SJSA1 (cell line): ENCODE data around the gene PRR30. TPM values are rescaled to one million over a fixed set of nuclear protein-coding genes. Genes with fewer than 3 reads are reported as not detected.

Experiments used
- DNase-seq, 2 experiments: peaks; one replicate each; pipeline ENCODE4 v3.0.0-alpha.2; 2015 to 2020; ENCODE audit warnings: low spot score in 2 of 2, low read depth in 1 of 2
- H3K27ac ChIP-seq: fragments of 250-450 bp; sonication (Bioruptor Pico); 2 replicates; pipeline ENCODE4 v1.5.1; 2020; ENCODE audit warnings: mild to moderate bottlenecking, moderate library complexity
- H3K27me3 ChIP-seq: fragments of 250-450 bp; sonication (Bioruptor Pico); replicated peaks from 2 replicates; pipeline ENCODE4 v1.5.1; 2020; ENCODE audit warnings: mild to moderate bottlenecking, moderate library complexity
- H3K36me3 ChIP-seq: fragments of 250-450 bp; sonication (Bioruptor Pico); 2 replicates; pipeline ENCODE4 v1.5.1; 2020; ENCODE audit warnings: mild to moderate bottlenecking
- H3K4me1 ChIP-seq: fragments of 250-450 bp; sonication (Bioruptor Pico); replicated peaks from 2 replicates; pipeline ENCODE4 v1.6.1; 2021; ENCODE audit warnings: mild to moderate bottlenecking
- H3K4me3 ChIP-seq: fragments of 250-450 bp; sonication (Bioruptor Pico); 2 replicates; pipeline ENCODE4 v1.5.1; 2020; ENCODE audit warnings: mild to moderate bottlenecking
- H3K9me3 ChIP-seq: fragments of 250-450 bp; sonication (Bioruptor Pico); replicated peaks from 2 replicates; pipeline ENCODE4 v1.5.1; 2020; ENCODE audit warnings: mild to moderate bottlenecking
- total RNA-seq: library from RNA; depleted of rRNA; stranded (reverse); fragments of >200 nt; shearing (Covaris generic); gene quantifications from 2 replicates; pipeline ENCODE4 v1.2.3, GENCODE V29; 2014

The PRR30 gene
- total RNA-seq, 1 experiment from 2014 or later: not detected

- H3K9me3 ChIP-seq: no peaks in the 10 kb centered on the region
- no peak within 1 kb of the TSS for H3K4me3 ChIP-seq
- H3K36me3 ChIP-seq: no peaks in the 10 kb centered on the region
- no peak for DNase-seq
- no peak within 1 kb of the TSS for H3K27ac ChIP-seq
- no peaks in the 10 kb centered on the region for H3K27me3 ChIP-seq
- no peaks in the 10 kb centered on the region for H3K4me1 ChIP-seq
Measured at GRCh38 chr2:27148801-27149439, 9.7 kb upstream of the PRR30 start, which contains the start of gene TCF23. TCF23 (plus strand) TSS chr2:27149004; CDS start chr2:27149134, 130 bp downstream.

- Histone ChIP-seq H3K27me3 (no peaks in the 10 kb centered on the region), H3K9me3 (no peaks in the 10 kb centered on the region), H3K4me1 (no peaks in the 10 kb centered on the region), H3K36me3 (no peaks in the 10 kb centered on the region), H3K4me3 (no peak overlapping the region), H3K27ac (no peak overlapping the region)
- no peak for DNase-seq
Measured at GRCh38 chr2:27147935-27148334, 8.7 kb upstream of the PRR30 start.

GRCh38 chr2:27145682-27146081, 6.5 kb upstream of the PRR30 start:
- H3K4me3 ChIP-seq: no peak overlapping the region
- DNase-seq: no peak
- H3K36me3 ChIP-seq: no peaks in the 10 kb centered on the region
- H3K27ac ChIP-seq: no peak overlapping the region
- 0 out of 2 replicates have a peak, but pooled peaks cover 2% of the 10 kb centered on the region for H3K9me3 ChIP-seq
- H3K27me3 ChIP-seq: no peaks in the 10 kb centered on the region
- H3K4me1 ChIP-seq: no peaks in the 10 kb centered on the region

GRCh38 chr2:27143285-27143684, 4.1 kb upstream of the PRR30 start:
- Histone ChIP-seq H3K27ac (no peak overlapping the region), H3K4me1 (no peaks in the 10 kb centered on the region), H3K36me3 (no peaks in the 10 kb centered on the region), H3K4me3 (no peak overlapping the region), H3K9me3 (0 out of 2 replicates have a peak, but pooled peaks cover 2% of the 10 kb centered on the region), H3K27me3 (no peaks in the 10 kb centered on the region)
- no peak for DNase-seq

- no peak for DNase-seq
- peaks cover 9% of the 10 kb centered on the region for H3K4me1 ChIP-seq
- H3K36me3 ChIP-seq: peaks cover 8% of the 10 kb centered on the region
- no peaks in the 10 kb centered on the region for H3K27me3 ChIP-seq
- 0 out of 2 replicates have a peak, but pooled peaks cover 2% of the 10 kb centered on the region for H3K9me3 ChIP-seq
- H3K27ac ChIP-seq: no peak overlapping the region
- no peak overlapping the region for H3K4me3 ChIP-seq
Measured at GRCh38 chr2:27138111-27138510, 1.1 kb downstream of the PRR30 start.

- H3K27ac ChIP-seq: no peak overlapping the region
- no peak for DNase-seq
Measured at GRCh38 chr2:27137322-27137935, 1.8 kb downstream of the PRR30 start.

GRCh38 chr2:27136751-27137150, 2.5 kb downstream of the PRR30 start:
- no peak overlapping the region for H3K4me3 ChIP-seq
- H3K27ac ChIP-seq: no peak overlapping the region
- no peaks in the 10 kb centered on the region for H3K27me3 ChIP-seq
- no peak for DNase-seq
- no peaks in the 10 kb centered on the region for H3K9me3 ChIP-seq
- H3K36me3 ChIP-seq: peaks cover 22% of the 10 kb centered on the region
- peaks cover 14% of the 10 kb centered on the region for H3K4me1 ChIP-seq

More at GRCh38 chr2:27137322-27137935, 1.8 kb downstream of the PRR30 start:
- no peaks in the 10 kb centered on the region for H3K27me3 ChIP-seq
- 0 out of 2 replicates have a peak, but pooled peaks cover 2% of the 10 kb centered on the region for H3K9me3 ChIP-seq
- no peak overlapping the region for H3K4me3 ChIP-seq
- peaks cover 14% of the 10 kb centered on the region for H3K4me1 ChIP-seq
- H3K36me3 ChIP-seq: peaks cover 15% of the 10 kb centered on the region

GRCh38 chr2:27135478-27135955, 3.7 kb downstream of the PRR30 start:
- Histone ChIP-seq H3K4me3 (no peak overlapping the region), H3K36me3 (peaks cover 34% of the 10 kb centered on the region), H3K4me1 (peaks cover 14% of the 10 kb centered on the region), H3K9me3 (no peaks in the 10 kb centered on the region), H3K27ac (no peak overlapping the region), H3K27me3 (no peaks in the 10 kb centered on the region)
- DNase-seq: no peak

GRCh38 chr2:27134781-27135477, 4.3 kb downstream of the PRR30 start:
- Histone ChIP-seq H3K9me3 (no peaks in the 10 kb centered on the region), H3K4me1 (peaks cover 14% of the 10 kb centered on the region), H3K27me3 (no peaks in the 10 kb centered on the region), H3K27ac (no peak overlapping the region), H3K36me3 (peaks cover 40% of the 10 kb centered on the region), H3K4me3 (peak overlapping the region; percentile 94)
- no peak for DNase-seq

- Histone ChIP-seq H3K27ac (no peak within 1 kb of the TSS), H3K4me1 (peaks cover 14% of the 10 kb centered on the region), H3K4me3 (peak within 1 kb of the TSS; percentile 94), H3K36me3 (peaks cover 45% of the 10 kb centered on the region), H3K9me3 (no peaks in the 10 kb centered on the region), H3K27me3 (no peaks in the 10 kb centered on the region)
- DNase-seq: peak; percentile 94 to 97
Measured at GRCh38 chr2:27133905-27134780, 5.1 kb downstream of the PRR30 start, which contains the start of gene PREB. PREB (minus strand) TSS chr2:27134636; CDS start chr2:27134421, 215 bp downstream.

GRCh38 chr2:27133195-27133875, 5.9 kb downstream of the PRR30 start:
- peak in 1 of 2 experiments; percentile 29 for DNase-seq
- Histone ChIP-seq H3K27ac (no peak overlapping the region), H3K36me3 (peaks cover 45% of the 10 kb centered on the region), H3K4me3 (peak overlapping the region; percentile 94), H3K4me1 (peaks cover 14% of the 10 kb centered on the region), H3K9me3 (no peaks in the 10 kb centered on the region), H3K27me3 (no peaks in the 10 kb centered on the region)

- Histone ChIP-seq H3K27me3 (no peaks in the 10 kb centered on the region), H3K27ac (no peak overlapping the region)
- DNase-seq: no peak
Measured at GRCh38 chr2:27131429-27131828, 7.8 kb downstream of the PRR30 start.

GRCh38 chr2:27130396-27130795, 8.8 kb downstream of the PRR30 start:
- Histone ChIP-seq H3K27me3 (no peaks in the 10 kb centered on the region), H3K36me3 (peaks cover 45% of the 10 kb centered on the region), H3K4me1 (peaks cover 14% of the 10 kb centered on the region), H3K9me3 (no peaks in the 10 kb centered on the region), H3K4me3 (no peak overlapping the region), H3K27ac (no peak overlapping the region)
- no peak for DNase-seq

More at GRCh38 chr2:27131429-27131828, 7.8 kb downstream of the PRR30 start:
- no peak overlapping the region for H3K4me3 ChIP-seq
- peaks cover 14% of the 10 kb centered on the region for H3K4me1 ChIP-seq
- no peaks in the 10 kb centered on the region for H3K9me3 ChIP-seq
- peaks cover 45% of the 10 kb centered on the region for H3K36me3 ChIP-seq
